ENCODE measurements around the gene SYNE1.
A peak's percentile ranks its signal among the peaks of the same experiment; 100 is the strongest.

SYNE1 gene

DNA sequence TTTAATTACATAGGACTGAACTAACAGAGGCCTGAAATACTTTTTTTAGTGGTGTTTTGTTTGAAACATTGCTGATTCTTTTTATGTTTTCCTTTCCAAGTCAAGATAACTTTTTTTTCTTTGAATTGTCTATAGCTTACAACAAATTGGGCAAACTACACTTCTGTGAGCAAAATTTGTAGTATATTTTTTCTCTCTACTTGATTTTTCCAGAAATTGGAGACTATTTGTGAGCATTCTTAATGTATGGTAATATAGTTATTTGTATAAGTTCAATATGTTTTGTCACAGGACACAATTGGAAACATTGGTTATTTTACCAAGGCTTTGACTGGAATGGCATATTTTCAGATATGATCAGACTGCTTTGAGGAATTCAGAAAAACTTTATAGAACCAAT, 216.5 kb downstream of the SYNE1 start:
- DNase-seq, result no peak

DNA sequence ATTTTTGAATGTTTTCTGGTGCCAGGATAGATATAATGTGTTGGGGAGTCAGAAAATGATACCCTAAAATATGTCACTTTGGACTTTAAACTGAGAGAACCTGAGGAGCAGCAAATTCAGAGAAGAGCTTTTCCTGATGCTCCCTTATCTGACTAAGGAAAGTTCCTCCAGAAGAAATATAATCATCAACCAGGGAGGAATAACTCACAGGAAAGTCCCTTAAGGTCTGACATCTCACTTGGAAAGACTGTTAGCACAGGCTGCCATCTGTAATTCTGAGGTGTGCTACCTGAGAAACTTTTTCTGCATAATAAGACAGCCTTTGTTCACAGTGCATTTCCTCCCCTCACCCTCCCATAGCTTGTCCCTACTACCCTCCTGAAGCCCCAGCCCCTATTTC, 218.6 kb downstream of the SYNE1 start:
- no peak for DNase-seq

DNA sequence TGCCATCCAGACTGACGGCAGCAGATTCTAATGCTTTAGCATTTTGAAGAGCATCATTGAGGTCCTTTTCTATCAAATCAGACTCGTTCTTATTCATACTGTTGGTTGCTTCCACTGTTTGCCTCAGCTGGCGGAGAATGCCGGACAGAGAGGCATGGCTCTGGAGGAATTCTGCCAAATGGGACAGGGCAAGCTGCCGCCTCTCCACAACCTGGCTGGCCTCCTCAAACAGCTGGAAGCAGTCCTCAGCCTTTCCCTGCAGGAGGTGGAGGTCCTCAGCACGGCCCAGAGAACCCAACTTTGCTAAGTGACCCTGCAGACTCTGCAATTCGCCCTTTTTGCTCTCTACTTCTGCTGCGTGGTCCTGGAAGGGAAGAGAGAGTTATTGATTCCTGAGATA, 220.5 kb downstream of the SYNE1 start:
- DNase-seq, result no peak

DNA sequence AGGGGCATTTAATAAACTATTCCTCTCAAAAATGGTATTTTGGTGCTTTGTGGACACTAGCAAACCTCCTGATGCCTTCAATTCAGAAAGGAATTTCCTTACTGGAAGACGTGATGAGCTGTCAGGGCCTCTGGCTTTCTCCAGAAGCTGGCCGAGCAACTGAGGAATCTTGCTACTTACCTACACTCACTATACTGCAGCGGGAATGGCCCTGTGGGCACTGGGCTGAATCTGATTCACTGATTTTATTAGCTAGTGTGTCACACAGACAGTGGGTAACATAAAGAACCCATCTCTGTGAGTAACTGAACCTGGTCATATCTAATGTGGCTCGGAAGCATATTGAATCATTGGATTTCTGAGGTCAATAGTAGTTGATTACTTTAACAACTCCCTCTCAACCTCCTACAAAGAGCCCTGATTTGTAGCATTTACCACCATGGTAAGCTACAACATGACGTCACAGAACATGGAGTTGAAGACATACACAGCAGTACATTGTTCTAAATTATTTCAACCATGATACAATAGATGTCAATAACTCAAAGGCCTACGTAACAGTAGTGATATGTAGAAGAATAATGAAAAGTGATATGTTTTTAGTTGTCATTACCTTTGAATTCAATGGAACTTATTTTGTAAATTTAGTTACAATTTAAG, 232.1 kb downstream of the SYNE1 start:
- no peak for DNase-seq

DNA sequence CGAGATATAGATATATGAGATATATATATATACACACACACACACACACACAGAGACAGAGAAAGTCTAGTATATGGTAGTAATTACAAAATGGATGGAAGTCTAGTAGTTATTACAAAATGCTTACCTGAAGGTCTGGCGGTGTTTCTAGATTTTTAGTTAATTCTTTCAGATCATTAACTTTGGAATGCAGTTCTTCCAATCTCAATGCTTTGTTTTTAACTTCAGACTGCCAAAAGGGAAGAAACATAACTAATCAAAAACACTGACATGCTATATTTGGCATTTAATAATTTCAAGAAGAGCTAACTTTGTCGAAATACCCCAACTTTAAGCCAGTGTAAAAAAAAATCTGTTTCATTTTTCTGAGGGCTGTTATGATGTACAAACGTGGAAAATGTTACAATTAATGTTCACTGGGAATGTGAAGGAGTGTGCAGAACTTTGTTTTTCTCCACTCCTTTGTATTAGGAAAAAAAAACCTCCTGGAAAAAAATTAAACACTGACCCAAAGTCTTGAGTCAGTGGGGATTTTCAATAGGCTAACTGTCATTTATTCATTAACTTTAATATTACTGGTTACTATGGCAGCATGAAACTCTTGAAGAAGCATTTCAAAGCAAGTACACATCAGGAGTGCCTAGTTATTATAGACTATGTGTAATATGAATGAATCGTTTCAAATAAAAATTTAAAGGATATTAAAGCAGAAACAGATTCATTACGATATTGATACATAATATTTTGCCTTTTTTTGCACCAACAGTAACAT, 232.9 kb downstream of the SYNE1 start:
- DNase-seq, result no peak

DNA sequence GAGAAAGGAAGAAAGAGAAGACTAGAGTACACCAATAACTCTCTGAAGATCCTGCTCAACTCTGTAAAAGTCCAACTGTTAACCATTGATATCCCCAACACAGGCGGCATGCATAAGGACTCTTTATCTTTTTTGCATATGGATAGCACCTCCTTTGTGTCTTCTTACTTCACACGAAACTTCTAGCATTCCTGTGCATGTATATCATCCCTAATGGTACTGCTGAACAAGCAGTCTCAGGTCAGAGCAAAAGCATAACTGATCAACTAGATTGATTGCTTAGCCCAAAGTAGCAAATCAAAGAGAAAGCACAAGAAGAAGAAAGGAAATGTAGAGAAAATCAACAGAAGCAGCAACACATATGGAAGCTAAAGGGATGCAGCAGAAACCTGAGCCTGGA, 234.4 kb downstream of the SYNE1 start:
- DNase-seq, result no peak

DNA sequence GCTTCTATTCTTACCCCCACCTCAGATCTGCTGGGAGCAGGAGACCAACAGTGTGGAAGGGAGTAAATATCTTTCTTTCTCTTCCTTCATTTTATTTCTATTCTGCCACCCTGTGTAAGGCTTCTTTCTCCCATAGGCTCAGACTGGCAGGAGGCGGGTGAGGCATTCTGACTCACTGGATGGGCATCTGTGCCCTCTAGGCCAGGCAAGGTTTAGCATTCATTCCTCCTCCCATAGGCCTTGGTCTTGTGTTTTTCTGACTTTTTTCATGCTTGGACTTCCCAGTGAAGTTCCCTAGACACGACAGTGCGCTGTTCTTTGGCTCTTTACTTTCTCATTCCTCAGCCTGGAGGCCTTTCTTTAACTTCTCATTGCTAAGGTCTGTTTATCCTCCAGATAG, 235.2 kb downstream of the SYNE1 start:
- DNase-seq, result no peak

DNA sequence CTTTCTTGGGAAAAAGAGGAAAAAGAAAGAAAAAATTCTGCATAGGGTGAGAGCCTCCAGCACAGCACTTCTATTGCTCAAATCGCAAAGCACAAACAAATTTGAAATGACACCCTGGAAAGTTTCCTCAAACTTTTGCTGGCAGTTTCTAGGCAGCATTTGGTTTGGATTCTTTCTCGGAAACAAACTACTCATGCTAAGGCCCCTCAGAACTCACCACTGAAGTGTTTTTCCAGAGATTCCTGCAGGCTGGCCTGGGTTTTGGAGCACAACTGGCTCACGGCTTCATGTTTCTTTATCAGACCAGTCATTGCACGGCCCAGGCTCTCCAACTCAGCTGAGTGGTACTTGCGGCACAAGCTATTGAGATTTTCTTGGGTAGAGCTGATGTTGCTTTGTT, 237.8 kb downstream of the SYNE1 start:
- no peak for DNase-seq

DNA sequence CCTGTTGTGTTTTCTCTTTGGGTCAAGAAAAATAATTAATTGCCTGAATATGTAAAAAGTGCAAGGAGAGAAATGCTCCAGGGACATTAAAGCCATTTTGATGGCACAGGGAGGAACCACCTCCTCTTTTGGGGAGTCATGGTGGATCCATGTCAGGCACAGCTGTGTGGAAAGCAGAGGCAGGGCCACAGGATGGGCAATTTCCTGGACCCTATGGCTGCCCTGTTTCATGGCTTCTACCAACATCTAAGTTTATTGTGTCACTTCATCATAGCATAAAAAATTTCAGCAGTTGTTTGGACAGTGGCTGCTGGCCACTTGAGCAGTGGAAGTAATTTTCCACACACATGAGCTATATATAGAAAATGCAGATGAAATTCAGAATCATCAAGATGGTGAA, 238.2 kb downstream of the SYNE1 start:
- DNase-seq, result no peak

DNA sequence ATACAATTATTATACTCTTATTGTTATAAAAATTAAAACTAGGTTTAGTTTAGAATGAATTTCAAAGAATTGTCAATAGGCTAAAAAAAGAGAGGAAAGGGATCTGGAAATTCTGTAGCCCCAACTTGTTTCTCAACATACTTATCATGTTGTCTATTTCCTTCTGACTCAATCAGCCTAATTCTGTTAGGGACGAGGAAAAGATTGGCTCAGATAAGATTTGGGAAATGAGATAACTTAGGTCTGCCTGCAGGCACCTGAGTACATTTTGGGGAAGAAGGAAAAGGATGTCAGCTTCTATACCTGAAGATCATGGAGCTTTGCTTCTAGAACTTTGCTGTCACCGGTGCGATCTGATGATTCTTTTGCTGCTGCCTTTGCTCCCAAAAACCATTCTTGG, 238.8 kb downstream of the SYNE1 start:
- DNase-seq, result no peak

DNA sequence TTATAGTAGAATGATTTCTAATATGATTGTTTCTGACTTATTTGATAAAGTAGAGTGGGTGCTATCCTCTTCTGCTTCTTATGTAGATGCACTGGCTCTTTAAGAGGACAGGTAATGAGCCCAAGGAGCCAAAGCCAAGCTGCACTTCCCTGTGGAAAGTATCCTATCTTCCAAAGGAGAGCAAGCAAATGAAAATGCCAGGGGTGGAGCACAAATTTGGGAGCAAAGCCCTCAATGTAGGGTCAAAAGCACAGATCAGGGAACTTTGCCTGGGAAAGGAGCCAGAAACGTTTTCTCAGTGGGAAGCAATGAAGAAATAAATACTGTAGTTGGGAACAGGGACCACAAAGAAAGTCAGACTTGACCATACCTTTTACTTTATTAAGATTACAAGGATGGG, 242.9 kb downstream of the SYNE1 start:
- no peak for DNase-seq

DNA sequence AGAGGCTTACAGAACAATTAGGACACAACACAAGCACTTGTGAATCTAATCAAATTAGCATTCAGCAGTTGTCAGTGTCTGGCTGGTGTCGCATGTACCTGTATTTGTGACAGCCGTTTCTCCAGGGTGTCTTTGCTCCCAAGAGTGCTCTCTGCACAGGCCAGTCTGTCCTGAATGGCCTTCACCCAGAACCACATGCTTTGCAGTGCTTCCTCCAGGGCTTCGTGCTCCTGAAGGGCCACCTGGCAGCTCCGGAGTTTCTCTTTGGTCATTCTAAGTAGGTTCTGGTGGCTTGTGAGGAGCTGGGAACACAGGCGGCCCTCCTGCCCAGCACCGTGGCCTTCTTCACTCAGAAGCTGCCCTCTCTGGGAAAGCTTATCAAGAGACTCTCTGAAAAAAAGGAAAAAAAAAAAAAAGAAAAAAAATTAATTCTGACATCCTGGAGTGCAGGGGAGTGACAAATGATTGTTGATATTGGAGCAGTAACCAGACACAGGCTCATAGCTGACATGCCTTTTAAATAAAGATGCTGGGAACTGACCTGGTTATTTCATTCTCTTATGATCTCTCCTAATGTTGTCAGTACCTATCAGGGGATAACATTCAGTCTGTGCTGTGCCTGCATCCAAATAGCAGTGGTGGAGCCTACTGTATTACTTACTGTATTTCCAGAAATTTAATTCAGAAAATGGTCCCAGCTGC, 245.8 kb downstream of the SYNE1 start:
- DNase-seq, result peak; percentile 60

DNA sequence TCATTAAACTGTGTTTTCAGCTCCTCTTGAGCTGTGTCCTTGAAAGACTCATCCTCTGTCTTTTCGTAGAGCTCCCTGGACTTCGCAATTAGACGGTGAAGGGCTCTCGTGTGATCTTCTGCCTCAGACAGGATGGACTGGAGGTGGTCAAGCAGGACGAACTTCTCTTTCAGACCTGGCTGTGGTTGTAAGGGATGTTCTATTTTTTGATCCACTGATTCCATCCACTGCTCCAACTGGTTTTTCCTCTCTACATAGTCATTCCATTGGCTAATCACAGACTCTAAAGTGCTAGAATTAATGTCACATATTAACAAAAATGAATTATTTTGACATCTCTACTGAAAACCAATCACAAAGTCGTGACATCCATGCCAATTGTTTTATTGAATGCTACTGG, 250.1 kb downstream of the SYNE1 start:
- no peak for DNase-seq

DNA sequence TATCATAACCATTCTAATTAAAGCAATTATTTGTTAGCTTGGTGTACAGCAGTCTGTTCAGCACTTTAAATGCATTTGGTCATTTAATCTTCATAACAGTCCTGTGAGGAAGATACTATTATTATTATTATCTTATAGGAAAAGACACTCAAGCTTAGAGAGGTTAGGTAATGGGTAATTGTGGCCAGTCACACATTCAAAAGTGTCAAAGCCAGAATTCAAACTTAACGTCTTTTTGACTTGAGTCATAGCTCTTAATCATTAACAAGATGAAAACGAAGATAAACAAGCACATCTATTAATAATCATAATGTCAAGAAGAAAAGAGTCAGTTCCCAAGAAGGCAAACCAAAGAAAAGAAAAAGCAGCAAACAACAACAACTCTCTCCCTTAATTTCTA, 251.0 kb downstream of the SYNE1 start:
- no peak for DNase-seq

DNA sequence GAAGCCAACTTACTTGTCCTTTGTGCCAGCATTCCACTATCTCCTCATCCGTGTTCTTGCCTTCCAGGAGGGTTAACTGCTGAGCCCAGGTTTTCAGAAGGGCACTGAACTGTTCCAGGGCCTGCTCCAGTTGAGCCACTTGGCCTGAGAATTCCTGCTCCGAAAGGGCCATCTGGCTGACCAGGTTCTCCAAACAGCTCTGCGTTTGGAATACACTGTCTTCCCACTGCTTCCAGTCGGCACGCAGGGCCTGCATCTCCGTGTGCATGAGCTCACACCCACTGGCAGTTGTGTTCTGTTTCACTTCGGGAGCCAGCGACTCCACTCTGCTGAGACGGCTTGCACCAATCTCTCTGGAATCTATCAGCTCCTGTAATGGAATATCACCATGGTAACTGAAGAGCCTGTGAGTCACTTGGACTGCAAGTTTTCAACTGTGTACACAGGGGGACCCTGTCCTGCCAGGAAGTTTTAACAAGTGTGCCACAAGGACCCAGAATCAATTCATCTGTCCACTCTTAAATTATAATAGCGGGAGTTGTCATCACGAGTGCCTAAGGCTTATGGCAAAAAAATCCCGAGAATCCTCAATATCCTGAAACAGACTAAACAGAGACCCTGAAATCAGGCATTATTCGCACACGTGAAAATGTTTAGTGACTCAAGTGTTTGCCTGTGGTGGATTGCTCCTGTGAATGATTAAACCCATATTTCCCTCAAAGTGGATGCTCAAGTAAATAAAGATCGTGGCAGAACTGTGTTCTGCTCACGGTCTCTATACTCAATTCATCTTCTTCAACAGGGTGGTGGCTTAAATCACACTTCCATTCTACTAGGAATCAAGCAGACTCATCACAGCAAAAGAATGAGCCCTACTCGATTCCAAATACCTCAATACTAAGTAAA, 255.9 kb downstream of the SYNE1 start:
- DNase-seq, result peak; percentile 99

DNA sequence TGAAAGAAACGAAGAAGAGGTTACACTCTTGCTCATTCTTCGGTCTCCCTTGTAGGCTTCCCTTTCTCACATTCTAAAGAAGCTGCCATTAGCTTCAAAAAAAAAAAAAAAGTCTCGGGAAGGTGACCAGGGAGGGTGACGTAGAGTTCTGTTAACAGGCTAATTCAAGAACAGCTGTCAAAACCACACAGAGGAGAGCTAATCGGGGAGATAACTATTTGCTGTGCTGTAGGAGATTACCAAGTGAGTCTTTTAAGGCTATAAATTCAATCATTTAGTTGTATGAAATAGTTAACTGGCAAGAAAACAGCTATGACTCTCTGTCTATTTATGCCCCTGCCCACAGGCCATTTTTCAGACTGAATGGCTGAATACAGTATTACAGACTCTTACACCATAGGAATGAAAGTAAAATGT, 256.8 kb downstream of the SYNE1 start:
- peak; percentile 95 for DNase-seq

DNA sequence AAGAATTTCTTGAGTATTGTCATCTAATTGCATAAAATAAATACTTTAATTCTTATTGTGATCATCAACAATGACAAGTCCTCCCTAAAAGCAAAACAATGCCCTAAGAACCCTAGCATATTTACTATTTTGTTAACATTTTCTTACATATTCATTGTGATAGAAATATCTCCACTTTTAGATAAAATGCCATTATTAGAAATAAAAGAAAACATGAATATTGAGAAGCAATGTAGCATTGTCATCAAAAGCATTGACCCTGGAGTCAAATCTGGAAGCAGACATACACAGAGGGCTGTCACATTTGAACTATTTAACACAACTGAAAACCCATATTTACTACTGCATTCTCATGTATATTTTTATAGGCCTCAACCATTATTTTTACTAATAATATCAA, 257.7 kb downstream of the SYNE1 start:
- no peak for DNase-seq

DNA sequence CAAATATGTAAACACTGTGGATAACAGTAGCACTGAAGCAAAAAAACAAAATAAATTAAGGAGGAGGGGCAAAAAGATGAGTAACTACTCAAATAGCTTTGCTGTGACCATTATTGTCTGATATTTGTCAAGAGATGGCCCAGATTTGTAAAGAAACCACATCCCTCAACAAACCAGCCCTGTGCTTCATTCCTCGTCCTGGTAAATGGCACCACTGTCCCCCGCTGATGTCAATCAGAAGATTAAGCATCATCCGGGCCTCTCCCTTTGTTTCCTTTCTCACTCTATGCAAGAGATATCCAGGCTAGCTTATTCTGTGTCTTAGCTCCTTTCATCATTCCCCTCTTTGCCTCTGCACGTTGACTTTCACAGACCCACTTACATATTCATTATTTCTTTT, 259.0 kb downstream of the SYNE1 start:
- DNase-seq, result peak; percentile 51

DNA sequence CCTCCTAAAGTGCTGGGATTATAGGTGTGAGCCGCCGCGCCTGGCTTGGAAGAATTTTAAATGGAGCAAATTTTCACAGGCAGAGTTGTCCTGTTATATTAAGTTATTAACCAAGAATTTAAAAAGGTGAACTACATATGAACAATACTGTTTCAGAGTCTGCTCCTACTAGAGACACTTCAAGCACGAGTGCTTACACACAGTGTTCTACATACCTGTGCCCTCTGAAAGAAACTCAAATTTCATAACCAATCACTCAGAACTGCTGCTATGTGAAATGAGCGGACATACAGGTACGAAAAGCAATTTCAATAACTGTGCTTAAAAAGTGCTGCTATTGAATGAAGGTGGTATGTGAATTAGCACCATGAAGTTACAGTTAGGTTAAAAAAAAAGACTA, 262.0 kb downstream of the SYNE1 start:
- DNase-seq, result no peak

DNA sequence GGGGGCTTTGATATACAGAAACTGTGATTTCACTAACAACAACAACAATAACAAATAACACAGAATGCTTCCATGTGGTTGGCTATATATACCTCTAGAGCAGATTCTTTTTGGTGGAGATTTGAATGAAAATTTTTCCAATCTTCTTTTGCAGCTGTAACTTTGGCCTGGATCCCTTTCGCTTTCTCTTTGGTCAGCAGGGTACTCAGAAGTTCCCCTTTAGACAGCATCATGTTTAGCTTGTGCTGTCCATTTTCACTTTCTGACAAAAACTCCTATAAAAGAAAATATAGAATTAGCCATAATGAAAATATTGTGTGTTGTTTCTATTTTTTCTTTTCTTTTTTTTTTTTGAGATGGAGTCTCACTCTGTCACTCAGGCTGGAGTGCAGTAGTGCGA, 264.2 kb downstream of the SYNE1 start:
- no peak for DNase-seq

DNA sequence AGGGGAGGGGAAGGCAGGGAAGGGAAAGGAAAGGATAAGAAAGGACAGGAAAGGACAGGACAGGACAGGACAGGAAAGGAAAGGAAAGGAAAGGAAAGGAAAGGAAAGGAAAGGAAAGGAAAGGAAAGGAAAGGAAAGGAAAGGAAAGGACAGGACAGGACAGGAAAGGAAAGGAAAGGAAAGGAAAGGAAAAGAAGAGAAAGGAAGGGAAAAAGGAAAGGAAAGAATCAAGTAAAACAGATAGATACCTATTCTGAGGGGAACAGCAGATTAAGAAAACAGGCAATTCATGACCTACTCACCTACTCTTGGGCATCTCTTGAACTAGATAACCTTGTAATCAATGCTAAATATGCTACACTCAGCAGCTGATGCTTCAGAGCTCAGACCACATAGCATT, 265.4 kb downstream of the SYNE1 start:
- DNase-seq, result no peak

DNA sequence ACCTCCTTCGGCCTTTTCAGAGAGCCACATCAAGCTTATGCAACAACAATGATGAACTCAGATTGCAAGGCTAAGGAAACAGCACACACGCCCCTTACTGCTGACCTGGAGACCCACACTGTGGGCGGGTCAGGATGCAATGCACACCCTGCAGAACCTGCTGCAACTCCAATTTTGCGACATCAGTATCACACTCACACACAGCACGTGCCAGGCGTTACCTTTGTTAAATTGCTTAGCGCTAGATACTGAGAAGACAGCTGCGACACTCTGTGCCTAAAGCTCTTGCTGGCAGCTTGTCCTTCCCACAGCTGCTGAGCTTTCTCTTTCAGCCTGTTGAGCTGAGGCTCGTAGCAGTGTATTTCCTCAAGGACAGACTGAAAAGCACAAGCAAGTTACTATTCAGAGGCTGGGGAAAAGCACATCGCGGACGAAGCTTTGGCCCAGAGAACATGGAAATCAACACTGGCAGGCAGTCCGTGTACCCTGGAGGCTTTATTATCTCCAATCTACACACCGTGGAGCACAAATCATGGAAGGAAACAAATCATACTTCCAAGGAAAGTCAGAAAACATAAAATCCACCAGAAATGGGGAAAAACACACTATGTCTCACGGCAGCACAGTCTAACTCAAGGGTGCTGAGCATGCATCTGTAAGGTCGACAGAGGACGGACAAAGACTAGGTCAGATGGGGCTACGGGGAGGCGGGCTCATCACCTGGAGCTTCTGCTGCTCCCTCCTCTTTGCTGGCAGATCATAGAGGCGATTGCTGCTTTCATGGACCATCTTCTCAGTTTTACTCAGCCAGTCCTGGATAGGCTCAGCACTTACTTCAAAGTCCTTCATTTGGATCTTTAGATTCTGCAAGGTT, 268.2 kb downstream of the SYNE1 start:
- no peak for DNase-seq

Data from fibroblast of skin of abdomen (primary cell).